OCI-LY1 (cell line): Measurements from ENCODE around the gene DENND1A.

ENCODE experiments used
- H2AFZ ChIP-seq: fragments of 200-600 bp; sonication (generic), shearing (Covaris generic); 2 replicates; pipeline ENCODE4 v1.6.0; 2014; ENCODE audit warnings: antibody characterized with exemption, mild to moderate bottlenecking, low read length
- H3F3A ChIP-seq: fragments of 200-600 bp; sonication (generic), shearing (Covaris generic); 2 replicates; pipeline ENCODE4 v1.6.0; 2014; ENCODE audit warnings: mild to moderate bottlenecking, antibody characterized with exemption, low read length, moderate library complexity; ENCODE audit not compliant: insufficient read depth
- H3K27ac ChIP-seq: fragments of 200-600 bp; sonication (generic); 2 replicates; pipeline ENCODE4 v1.5.1; 2014; ENCODE audit warnings: low read length, mixed run types, mild to moderate bottlenecking, low read depth; ENCODE audit not compliant: poor library complexity, severe bottlenecking
- H3K27me3 ChIP-seq: fragments of 200-600 bp; sonication (generic); 2 replicates; pipeline ENCODE4 v1.6.0; 2014; ENCODE audit warnings: antibody characterized with exemption, mild to moderate bottlenecking, low read length, moderate library complexity; ENCODE audit not compliant: insufficient read depth
- H3K36me3 ChIP-seq: fragments of 200-600 bp; sonication (generic); 2 replicates; pipeline ENCODE4 v1.6.1; 2014; ENCODE audit warnings: mild to moderate bottlenecking, antibody characterized with exemption, low read length, moderate library complexity, mixed read lengths; ENCODE audit not compliant: insufficient read depth
- H3K4me1 ChIP-seq: fragments of 200-600 bp; sonication (generic); 2 replicates; pipeline ENCODE4 v1.5.1; 2014; ENCODE audit warnings: mild to moderate bottlenecking, low read length, moderate library complexity; ENCODE audit not compliant: insufficient read depth, severe bottlenecking
- H3K4me2 ChIP-seq: fragments of 200-600 bp; sonication (generic), shearing (Covaris generic); 2 replicates; pipeline ENCODE4 v1.6.1; 2014; ENCODE audit warnings: low read length
- H3K4me3 ChIP-seq: fragments of 200-600 bp; sonication (generic); 2 replicates; pipeline ENCODE4 v1.5.1; 2014; ENCODE audit warnings: low read length, low read depth, mild to moderate bottlenecking, mixed read lengths; ENCODE audit not compliant: poor library complexity, severe bottlenecking
- H3K79me2 ChIP-seq: fragments of 200-600 bp; shearing (Covaris generic); 2 replicates; pipeline ENCODE4 v1.6.1; 2016; ENCODE audit warnings: mixed run types, low read length, mixed read lengths; ENCODE audit not compliant: insufficient read depth
- H3K9ac ChIP-seq: fragments of 200-600 bp; sonication (generic), shearing (Covaris generic); 2 replicates; pipeline ENCODE4 v1.6.1; 2014; ENCODE audit warnings: mild to moderate bottlenecking, low read length, mixed read lengths
- H3K9me2 ChIP-seq: fragments of 200-600 bp; sonication (generic), shearing (Covaris generic); 2 replicates; pipeline ENCODE4 v1.6.1; 2014; ENCODE audit warnings: low read depth, mild to moderate bottlenecking, low read length, mixed read lengths
- H3K9me3 ChIP-seq: fragments of 200-600 bp; shearing (Covaris generic); 2 replicates; pipeline ENCODE4 v1.6.1; 2014; ENCODE audit warnings: low read length, mixed read lengths
- H4K20me1 ChIP-seq: fragments of 200-600 bp; sonication (generic), shearing (Covaris generic); 2 replicates; pipeline ENCODE4 v1.6.0; 2016; ENCODE audit warnings: mild to moderate bottlenecking, low read length; ENCODE audit not compliant: insufficient read depth
- CTCF ChIP-seq: fragments of 200-600 bp; sonication (generic), shearing (Covaris generic); IDR thresholded peaks from 2 replicates; pipeline ENCODE4 v1.5.1; 2017; ENCODE audit warnings: mild to moderate bottlenecking, antibody characterized with exemption, low read length, moderate library complexity, mixed read lengths
- EZH2 ChIP-seq: fragments of 200-600 bp; sonication (generic), shearing (Covaris generic); IDR thresholded peaks from 2 replicates; pipeline ENCODE4 v1.8.0; 2017; ENCODE audit warnings: borderline replicate concordance, mixed run types, mild to moderate bottlenecking, antibody characterized with exemption, low read length, moderate library complexity, mixed read lengths

The DENND1A gene

GRCh38 chr9:123663529-123663928, 266.4 kb downstream of the DENND1A start:
- Histone ChIP-seq H3K4me3 (no peak overlapping the region), H3K79me2 (no peaks in the 10 kb centered on the region), H3K4me2 (no peak overlapping the region), H3K27me3 (no peaks in the 10 kb centered on the region), H3F3A (no peaks in the 10 kb centered on the region), H3K9me3 (peaks cover 18% of the 10 kb centered on the region), H4K20me1 (no peaks in the 10 kb centered on the region), H3K9ac (no peak overlapping the region), H2AFZ (no peak overlapping the region), H3K4me1 (peaks cover 27% of the 10 kb centered on the region), H3K36me3 (peaks cover 14% of the 10 kb centered on the region), H3K9me2 (no peaks in the 10 kb centered on the region), H3K27ac (no peak overlapping the region)
- TF ChIP-seq EZH2 (no peak), CTCF (no peak)

GRCh38 chr9:123662057-123662776, 267.7 kb downstream of the DENND1A start:
- H3K27me3 ChIP-seq: no peaks in the 10 kb centered on the region
- H3K36me3 ChIP-seq: peaks cover 14% of the 10 kb centered on the region
- H3K9ac ChIP-seq: no peak overlapping the region
- no peak overlapping the region for H3K4me2 ChIP-seq
- H4K20me1 ChIP-seq: no peaks in the 10 kb centered on the region
- no peak overlapping the region for H3K27ac ChIP-seq
- no peaks in the 10 kb centered on the region for H3F3A ChIP-seq
- H3K4me3 ChIP-seq: no peak overlapping the region
- H3K4me1 ChIP-seq: peaks cover 30% of the 10 kb centered on the region
- TF ChIP-seq CTCF (no peak), EZH2 (no peak)
- H3K9me2 ChIP-seq: no peaks in the 10 kb centered on the region
- no peaks in the 10 kb centered on the region for H3K79me2 ChIP-seq
- H2AFZ ChIP-seq: no peak overlapping the region
- peaks cover 18% of the 10 kb centered on the region for H3K9me3 ChIP-seq

GRCh38 chr9:123660691-123661466, 269.0 kb downstream of the DENND1A start:
- Histone ChIP-seq H3K4me1 (peaks cover 30% of the 10 kb centered on the region), H3K9ac (no peak overlapping the region), H4K20me1 (no peaks in the 10 kb centered on the region), H3K9me3 (peaks cover 17% of the 10 kb centered on the region), H3K27me3 (no peaks in the 10 kb centered on the region), H2AFZ (no peak overlapping the region), H3K4me2 (peak overlapping the region; percentile 26; the same call in 1 of the 2 replicates), H3K36me3 (peaks cover 13% of the 10 kb centered on the region), H3F3A (no peaks in the 10 kb centered on the region), H3K4me3 (no peak overlapping the region), H3K9me2 (no peaks in the 10 kb centered on the region), H3K27ac (peak overlapping the region; percentile 39), H3K79me2 (no peaks in the 10 kb centered on the region)
- no peak for TF ChIP-seq EZH2
- TF ChIP-seq CTCF: no peak
